D721Med (cell line): ENCODE results near the gene LRIG2.
"Not testable (repeated sequence)": the region's sequence is repeated elsewhere in the genome, so short reads cannot be mapped to it uniquely, and the experiment has no call there.

ENCODE experiments used
- DNase-seq: peaks from one replicate; pipeline ENCODE4 v3.0.0; 2011; ENCODE audit warnings: low spot score; ENCODE audit not compliant: insufficient read length
- FAIRE-seq: peaks from 2 replicates; lab custom pipeline; 2011; peaks lifted over from hg19 to GRCh38; lab: Jason Lieb, UNC
- CTCF ChIP-seq: IDR thresholded peaks from 2 replicates; pipeline ENCODE4 v1.5.1; 2012; ENCODE audit warnings: mild to moderate bottlenecking, control low read depth; ENCODE audit not compliant: insufficient read depth; ENCODE audit errors: missing control alignments

Gene LRIG2

GRCh38 chr1:113046569-113046968 is 26.4 kb upstream of the LRIG2 start:
- TF ChIP-seq CTCF, result no peak
- FAIRE-seq (no peak), DNase-seq (no peak)

GRCh38 chr1:113048064-113048463 is 24.9 kb upstream of the LRIG2 start:
- no peak for DNase-seq
- TF ChIP-seq CTCF, result no peak
- FAIRE-seq, result no peak

- TF ChIP-seq CTCF, result no peak
- no peak for FAIRE-seq
- no peak for DNase-seq
Measured at GRCh38 chr1:113053344-113054126, 19.5 kb upstream of the LRIG2 start.

GRCh38 chr1:113055570-113055969 is 17.4 kb upstream of the LRIG2 start:
- FAIRE-seq, result no peak
- TF ChIP-seq CTCF, result no peak
- no peak for DNase-seq

GRCh38 chr1:113057006-113057405 is 16.0 kb upstream of the LRIG2 start:
- no peak for FAIRE-seq
- TF ChIP-seq CTCF, result no peak
- no peak for DNase-seq

GRCh38 chr1:113058941-113059706 is 13.9 kb upstream of the LRIG2 start:
- DNase-seq (peak; percentile 43), FAIRE-seq (no peak)
- no peak for TF ChIP-seq CTCF

GRCh38 chr1:113063456-113063855 is 9.5 kb upstream of the LRIG2 start:
- DNase-seq, FAIRE-seq: not testable (repeated sequence)
